Karpas-422 (cell line): Measurements from ENCODE around the gene MAN1C1. TPM values are rescaled to one million over a fixed set of nuclear protein-coding genes. Genes with fewer than 3 reads are reported as not detected.

Source experiments
- DNase-seq: peaks from one replicate; pipeline ENCODE4 v3.0.0-alpha.2; 2015
- H2AFZ ChIP-seq: fragments of 200-600 bp; sonication (generic); 2 replicates; pipeline ENCODE4 v1.6.1; 2014; ENCODE audit warnings: antibody characterized with exemption, low read length, mixed read lengths
- H3K27ac ChIP-seq: fragments of 200-600 bp; sonication (generic); 2 replicates; pipeline ENCODE4 v1.5.1; 2014; ENCODE audit warnings: mild to moderate bottlenecking, low read length, moderate library complexity
- H3K27me3 ChIP-seq: fragments of 200-600 bp; sonication (generic); 2 replicates; pipeline ENCODE4 v1.6.1; 2014; ENCODE audit warnings: low read length, mixed read lengths
- H3K36me3 ChIP-seq: fragments of 200-600 bp; sonication (generic); 2 replicates; pipeline ENCODE4 v1.6.1; 2014; ENCODE audit warnings: low read length, mixed read lengths; ENCODE audit not compliant: insufficient read depth
- H3K4me1 ChIP-seq: fragments of 200-600 bp; sonication (generic); 2 replicates; pipeline ENCODE4 v1.6.1; 2014; ENCODE audit warnings: mild to moderate bottlenecking, low read length, mixed read lengths
- H3K4me2 ChIP-seq: fragments of 200-600 bp; sonication (generic); 2 replicates; pipeline ENCODE4 v1.6.1; 2014; ENCODE audit warnings: low read length, low read depth, mild to moderate bottlenecking; ENCODE audit not compliant: poor library complexity, severe bottlenecking
- H3K4me3 ChIP-seq: fragments of 200-600 bp; sonication (generic); 2 replicates; pipeline ENCODE4 v1.5.1; 2014; ENCODE audit warnings: mild to moderate bottlenecking, antibody characterized with exemption, low read length, mixed read lengths
- H3K79me2 ChIP-seq: fragments of 200-600 bp; sonication (generic); 2 replicates; pipeline ENCODE4 v1.6.1; 2014; ENCODE audit warnings: mild to moderate bottlenecking, low read length, mixed read lengths
- H3K9ac ChIP-seq: fragments of 200-600 bp; sonication (generic); 2 replicates; pipeline ENCODE4 v1.6.0; 2014; ENCODE audit warnings: low read length
- H3K9me2 ChIP-seq: fragments of 200-600 bp; sonication (generic), shearing (Covaris generic); replicated peaks from 2 replicates; pipeline ENCODE4 v1.6.0; 2014; ENCODE audit warnings: mild to moderate bottlenecking, low read length, moderate library complexity; ENCODE audit not compliant: insufficient read depth
- H3K9me3 ChIP-seq: fragments of 300-700, 200-600 bp; sonication (generic); 2 replicates; pipeline ENCODE4 v1.6.1; 2014; ENCODE audit warnings: low read length, mixed read lengths
- H4K20me1 ChIP-seq: fragments of 200-600 bp; sonication (generic); 2 replicates; pipeline ENCODE4 v1.6.1; 2014; ENCODE audit warnings: mild to moderate bottlenecking, antibody characterized with exemption, low read length, low read depth; ENCODE audit not compliant: insufficient read depth
- total RNA-seq: library from RNA; depleted of rRNA; stranded (reverse); fragments of >200 nt; shearing (Covaris generic); gene quantifications from 2 replicates; pipeline ENCODE4 v1.2.3, GENCODE V29; 2014; ENCODE audit warnings: low replicate concordance

Gene MAN1C1
- total RNA-seq, 1 experiment from 2014 or later = not detected

- Histone ChIP-seq H2AFZ (no peak overlapping the region), H3K9ac (no peak overlapping the region), H3K4me2 (no peak overlapping the region), H3K9me2 (no peaks in the 10 kb centered on the region), H3K9me3 (no peaks in the 10 kb centered on the region), H3K27ac (no peak overlapping the region), H3K27me3 (no peaks in the 10 kb centered on the region), H3K36me3 (no peaks in the 10 kb centered on the region), H4K20me1 (no peaks in the 10 kb centered on the region), H3K4me1 (no peaks in the 10 kb centered on the region), H3K4me3 (no peak overlapping the region), H3K79me2 (no peaks in the 10 kb centered on the region)
- no peak for DNase-seq
Measured at GRCh38 chr1:25704267-25704691, 87.7 kb downstream of the MAN1C1 start.

- Histone ChIP-seq H3K9me3 (no peaks in the 10 kb centered on the region), H3K4me3 (no peak overlapping the region), H3K36me3 (no peaks in the 10 kb centered on the region), H3K4me2 (no peak overlapping the region), H3K9me2 (no peaks in the 10 kb centered on the region), H3K27ac (no peak overlapping the region), H2AFZ (no peak overlapping the region), H3K79me2 (no peaks in the 10 kb centered on the region), H4K20me1 (no peaks in the 10 kb centered on the region), H3K4me1 (no peaks in the 10 kb centered on the region), H3K9ac (no peak overlapping the region), H3K27me3 (no peaks in the 10 kb centered on the region)
- no peak for DNase-seq
Measured at GRCh38 chr1:25705699-25706098, 89.1 kb downstream of the MAN1C1 start.

DNA sequence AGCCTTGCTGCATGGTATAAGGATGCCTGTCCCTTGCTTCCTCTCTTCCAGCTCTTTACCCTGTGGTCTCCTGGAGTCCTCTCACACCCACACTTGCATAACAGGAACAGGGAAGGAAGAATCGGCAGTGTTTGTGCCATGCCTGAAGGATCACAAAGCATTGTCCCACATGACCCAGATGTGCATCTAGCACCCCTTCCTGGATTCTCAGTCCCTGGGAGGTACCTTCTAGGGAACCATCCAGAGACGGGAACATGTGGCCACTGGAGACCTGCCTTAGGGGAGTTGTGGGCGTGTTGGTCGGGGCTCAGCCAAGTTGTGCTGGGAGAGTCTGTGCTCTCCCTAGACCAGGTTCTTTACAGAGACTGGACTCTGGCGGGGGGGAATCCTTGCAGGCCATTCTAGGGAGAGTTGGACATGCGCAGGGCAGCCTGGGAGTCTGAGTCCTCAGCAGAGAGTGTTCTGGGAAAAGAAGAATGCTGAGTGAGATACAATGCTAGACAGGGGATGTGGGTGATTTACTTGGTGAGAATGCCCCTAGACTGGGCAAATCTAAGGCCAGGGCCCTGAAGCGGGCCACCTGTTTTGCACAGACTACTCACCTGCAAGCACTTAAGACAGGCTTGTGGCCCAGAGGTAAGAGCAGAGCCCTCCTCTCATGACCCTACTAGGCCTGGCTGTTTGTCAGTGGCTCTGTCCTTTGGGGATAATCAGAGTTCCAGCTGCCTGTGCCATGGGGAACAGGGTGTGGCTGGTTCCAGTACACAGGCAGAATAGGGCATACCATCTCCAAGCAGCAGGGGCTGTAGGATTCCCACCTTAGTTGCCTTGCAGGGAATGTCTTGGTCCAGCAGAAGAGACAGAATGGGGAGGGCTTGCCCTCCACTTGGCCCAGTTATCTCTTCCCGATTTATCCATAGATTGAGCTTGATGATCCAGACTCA, 89.8 kb downstream of the MAN1C1 start:
- Histone ChIP-seq H3K9me3 (no peaks in the 10 kb centered on the region), H4K20me1 (no peaks in the 10 kb centered on the region), H3K79me2 (no peaks in the 10 kb centered on the region), H3K36me3 (no peaks in the 10 kb centered on the region), H3K4me3 (no peak overlapping the region), H3K27me3 (no peaks in the 10 kb centered on the region), H3K9me2 (no peaks in the 10 kb centered on the region), H3K27ac (no peak overlapping the region), H3K4me2 (no peak overlapping the region), H3K9ac (no peak overlapping the region), H3K4me1 (no peaks in the 10 kb centered on the region), H2AFZ (no peak overlapping the region)
- DNase-seq = no peak

DNA sequence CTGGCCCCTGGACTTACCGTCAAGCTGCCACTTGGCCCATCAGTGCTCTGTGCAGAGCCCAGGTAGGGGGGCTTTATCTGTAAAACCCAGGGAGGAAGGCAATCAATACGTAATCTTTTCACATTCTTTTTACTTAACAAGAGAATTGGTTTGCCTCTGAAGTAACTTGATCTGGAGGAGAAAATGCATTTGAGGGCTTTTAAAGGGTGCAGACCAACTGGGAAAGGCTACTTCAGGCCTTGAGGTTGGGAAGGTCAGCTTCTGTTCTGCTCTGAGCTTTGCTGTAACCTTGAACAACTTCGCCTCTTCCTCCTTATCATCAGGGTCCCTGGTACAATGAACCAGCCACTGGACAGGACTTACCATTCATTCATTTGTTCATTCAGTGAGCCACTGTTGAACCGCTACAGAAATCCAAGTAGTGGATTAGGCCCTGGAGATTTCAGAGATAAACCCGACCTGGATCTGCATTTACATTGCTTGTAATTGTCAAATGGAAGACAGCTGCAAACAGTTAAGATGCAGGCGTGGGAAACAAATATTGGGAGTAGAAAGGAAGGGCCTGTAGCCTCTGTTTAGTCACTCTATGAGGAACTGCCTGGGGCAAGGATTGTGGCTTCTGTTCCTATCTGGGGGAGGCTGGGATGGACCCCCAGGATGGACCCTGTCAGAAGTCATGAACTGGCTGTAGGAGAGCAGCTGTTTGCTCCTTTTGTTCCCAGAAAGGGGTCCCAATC, 90.9 kb downstream of the MAN1C1 start:
- Histone ChIP-seq H3K79me2 (no peaks in the 10 kb centered on the region), H3K4me2 (no peak overlapping the region), H4K20me1 (no peaks in the 10 kb centered on the region), H3K36me3 (no peaks in the 10 kb centered on the region), H3K9ac (no peak overlapping the region), H3K4me3 (no peak overlapping the region), H2AFZ (no peak overlapping the region), H3K9me3 (no peaks in the 10 kb centered on the region), H3K27me3 (no peaks in the 10 kb centered on the region), H3K27ac (no peak overlapping the region), H3K4me1 (no peaks in the 10 kb centered on the region), H3K9me2 (no peaks in the 10 kb centered on the region)
- DNase-seq = no peak

DNA sequence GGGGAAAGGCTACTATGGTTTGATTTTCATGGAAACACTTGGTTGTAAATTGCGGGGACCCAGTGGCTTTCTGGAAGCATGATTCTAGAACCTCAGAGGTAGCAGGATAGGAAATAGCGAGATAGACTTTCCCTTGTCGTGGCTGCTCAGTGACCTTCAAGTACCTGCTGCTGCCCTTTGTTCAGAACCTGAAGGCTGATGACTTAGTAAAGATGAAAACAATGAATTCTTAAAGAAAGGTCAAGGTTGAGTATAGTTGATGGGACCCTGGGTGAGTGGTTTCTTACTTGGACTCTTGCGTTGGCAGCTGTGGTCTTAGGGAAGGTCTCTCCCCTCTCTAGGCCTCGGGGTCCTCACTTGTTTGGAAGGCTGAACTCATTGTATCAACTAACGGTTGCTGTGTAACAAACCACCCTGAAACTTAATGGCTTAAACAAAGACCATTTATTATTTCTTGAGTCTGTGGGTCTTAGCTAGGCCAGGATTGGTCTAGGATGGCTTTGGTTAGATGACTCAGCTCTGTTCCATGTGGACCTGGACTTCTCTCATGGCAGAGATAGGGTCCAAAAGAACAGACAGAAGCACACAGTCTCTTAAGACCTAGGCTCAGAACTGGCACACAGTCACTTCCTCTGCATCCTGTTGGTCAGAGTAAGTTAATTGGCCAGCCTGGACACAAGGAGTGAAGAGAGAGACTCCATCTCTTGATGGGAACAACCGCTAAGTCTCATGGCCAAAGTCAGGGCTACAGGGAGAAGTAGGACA, 94.2 kb downstream of the MAN1C1 start:
- Histone ChIP-seq H3K4me3 (no peak overlapping the region), H3K4me1 (no peaks in the 10 kb centered on the region), H3K9me2 (no peaks in the 10 kb centered on the region)

DNA sequence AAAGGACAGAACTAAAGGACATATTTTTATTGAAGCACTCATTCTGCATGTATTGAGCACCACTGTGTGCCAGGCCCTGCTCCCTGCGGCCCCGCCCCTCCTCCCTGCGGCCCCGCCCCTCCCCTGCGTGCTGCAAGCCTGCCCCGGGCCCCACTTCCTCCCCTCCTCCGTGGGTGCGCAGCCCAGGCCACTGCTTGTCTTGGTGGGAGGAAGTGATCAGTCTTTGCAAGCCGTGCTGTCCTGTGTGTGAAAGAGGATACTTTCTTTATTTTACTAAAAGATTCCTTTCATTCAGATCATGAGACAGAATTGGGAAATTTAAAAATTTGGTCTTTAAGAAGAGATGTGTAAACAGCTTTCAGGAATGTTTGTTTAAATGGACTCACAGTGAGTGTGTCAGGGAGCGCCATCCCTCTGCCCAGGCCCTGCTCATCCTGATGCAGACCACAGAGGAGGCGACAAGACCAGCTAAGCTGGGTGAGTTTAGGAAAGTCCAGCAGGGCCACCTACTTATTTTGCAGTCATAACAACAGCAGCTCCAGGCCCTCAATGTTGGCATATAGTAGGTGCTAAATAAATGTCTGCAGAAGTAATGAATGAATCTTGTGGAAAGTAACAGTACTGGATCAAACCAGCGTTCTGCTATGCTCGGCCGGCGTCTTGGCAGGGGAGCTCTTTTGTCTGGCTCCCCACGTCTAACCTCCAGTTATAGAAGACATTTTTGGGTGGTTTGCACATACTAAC, 95.1 kb downstream of the MAN1C1 start:
- no peak overlapping the region for H2AFZ ChIP-seq
- no peak overlapping the region for H3K9ac ChIP-seq
- no peak for DNase-seq
- no peak overlapping the region for H3K27ac ChIP-seq
- no peaks in the 10 kb centered on the region for H3K79me2 ChIP-seq
- no peaks in the 10 kb centered on the region for H3K9me2 ChIP-seq
- H3K36me3 ChIP-seq = no peaks in the 10 kb centered on the region
- no peak overlapping the region for H3K4me3 ChIP-seq
- H3K4me2 ChIP-seq = no peak overlapping the region
- H3K27me3 ChIP-seq = no peaks in the 10 kb centered on the region
- no peaks in the 10 kb centered on the region for H4K20me1 ChIP-seq
- H3K4me1 ChIP-seq = no peaks in the 10 kb centered on the region
- H3K9me3 ChIP-seq = no peaks in the 10 kb centered on the region

More for the DNA sequence above, 94.2 kb downstream of the MAN1C1 start:
- no peak overlapping the region for H2AFZ ChIP-seq
- H3K4me2 ChIP-seq = no peak overlapping the region
- DNase-seq = no peak
- H3K79me2 ChIP-seq = no peaks in the 10 kb centered on the region
- no peak overlapping the region for H3K9ac ChIP-seq
- H3K9me3 ChIP-seq = no peaks in the 10 kb centered on the region
- no peak overlapping the region for H3K27ac ChIP-seq
- no peaks in the 10 kb centered on the region for H3K27me3 ChIP-seq
- no peaks in the 10 kb centered on the region for H3K36me3 ChIP-seq
- no peaks in the 10 kb centered on the region for H4K20me1 ChIP-seq

DNA sequence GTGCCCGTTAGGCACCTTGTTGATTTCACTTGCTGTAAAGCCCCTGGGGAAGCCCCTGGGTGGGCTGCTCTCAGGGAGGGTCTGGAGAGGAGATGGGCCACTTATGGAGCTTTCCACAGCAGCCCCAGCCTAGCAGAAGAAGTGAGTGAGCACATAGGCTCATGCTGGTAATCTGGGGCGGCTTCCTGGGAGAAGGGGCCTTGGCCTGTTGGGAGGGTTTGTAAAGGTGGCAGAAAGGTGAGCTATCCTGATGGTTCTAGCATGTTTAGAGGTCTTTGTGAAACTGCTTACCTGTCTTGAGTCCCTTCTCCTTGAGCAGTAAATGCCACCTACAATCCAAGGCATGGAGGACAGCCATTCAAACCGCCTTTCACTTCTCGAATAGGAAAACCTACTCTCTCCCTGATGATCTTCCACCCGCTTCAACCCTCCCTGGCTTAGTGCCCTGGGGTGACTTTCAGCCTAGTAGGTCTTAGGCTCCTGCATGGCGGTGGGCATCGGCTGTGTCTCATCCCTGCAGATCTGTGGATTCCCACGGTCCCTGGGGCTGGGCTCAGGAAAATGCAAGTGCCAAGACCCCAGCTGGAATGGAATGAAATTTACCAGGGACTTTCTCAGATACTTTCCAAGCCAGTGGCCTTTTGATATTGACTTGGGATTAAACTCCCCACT, 95.8 kb downstream of the MAN1C1 start:
- no peaks in the 10 kb centered on the region for H3K9me3 ChIP-seq
- no peaks in the 10 kb centered on the region for H3K4me1 ChIP-seq
- H3K9me2 ChIP-seq = no peaks in the 10 kb centered on the region
- no peaks in the 10 kb centered on the region for H3K27me3 ChIP-seq
- H2AFZ ChIP-seq = no peak overlapping the region
- no peak overlapping the region for H3K27ac ChIP-seq
- no peak for DNase-seq
- H3K9ac ChIP-seq = no peak overlapping the region
- no peaks in the 10 kb centered on the region for H4K20me1 ChIP-seq
- H3K4me3 ChIP-seq = no peak overlapping the region
- H3K36me3 ChIP-seq = no peaks in the 10 kb centered on the region
- no peaks in the 10 kb centered on the region for H3K79me2 ChIP-seq
- no peak overlapping the region for H3K4me2 ChIP-seq
